HEK293 (cell line): ENCODE results near the gene CDH22.

Experiments
- CTCF ChIA-PET: fragments of 350-600 bp; formaldehyde crosslinking; extraction: SDS; loops from one replicate; lab custom pipeline; 2021; ENCODE audit warnings: antibody characterized with exemption; lab: Yijun Ruan, JAX
- POLR2A ChIA-PET: fragments of 300-600 bp; formaldehyde crosslinking; extraction: SDS; loops from one replicate; lab custom pipeline; 2020; ENCODE audit warnings: antibody characterized with exemption, inconsistent platforms; lab: Yijun Ruan, JAX
- H3K27ac ChIP-seq: fragments of 200-500 bp; sonication (Bioruptor generic); 2 replicates; pipeline ENCODE4 v1.5.1; 2014; ENCODE audit warnings: low read depth, low read length, control low read depth, inconsistent platforms; ENCODE audit errors: extremely low read depth
- H3K36me3 ChIP-seq, 2 experiments: fragments of 200-500 bp in 1 of 2; sonication (Bioruptor generic) in 1 of 2; 1 replicate in 1 of 2; 2 replicates in 1 of 2; pipeline ENCODE4 v1.5.1; 2014 to 2017; ENCODE audit warnings: inconsistent platforms in 2 of 2, low read length in 2 of 2; ENCODE audit not compliant: control insufficient read depth in 2 of 2, insufficient read depth in 1 of 2
- H3K4me1 ChIP-seq: fragments of 200-500 bp; sonication (Bioruptor generic); 2 replicates; pipeline ENCODE4 v1.5.1; 2014; ENCODE audit warnings: mild to moderate bottlenecking, low read length, inconsistent platforms; ENCODE audit not compliant: control insufficient read depth, insufficient read depth
- H3K4me3 ChIP-seq: 2 replicates; pipeline ENCODE4 v1.5.1; 2011; ENCODE audit warnings: low read depth, mild to moderate bottlenecking, control low read depth, low read length, moderate library complexity
- H3K9me3 ChIP-seq: fragments of 200-500 bp; sonication (Bioruptor generic); 2 replicates; pipeline ENCODE4 v1.5.1; 2014; ENCODE audit warnings: low read depth, low read length, inconsistent platforms; ENCODE audit not compliant: control insufficient read depth, insufficient read depth
- GLIS1 ChIP-seq: fragments of 450-650 bp; formaldehyde crosslinking; IDR thresholded peaks from 2 replicates; pipeline ENCODE4 v1.5.1; 2016; ENCODE audit warnings: missing biosample characterization, missing genetic modification characterization
- TCF7L2 ChIP-seq: IDR thresholded peaks from 2 replicates; pipeline ENCODE4 v1.6.1; 2011; ENCODE audit warnings: low read depth, mild to moderate bottlenecking, inconsistent platforms, low read length, moderate library complexity, borderline replicate concordance
- ZNF157 ChIP-seq: fragments of 450-650 bp; formaldehyde crosslinking; IDR thresholded peaks from 2 replicates; pipeline ENCODE4 v1.5.1; 2016; ENCODE audit warnings: missing biosample characterization, missing genetic modification characterization
- ZNF2 ChIP-seq: fragments of 450-650 bp; formaldehyde crosslinking; IDR thresholded peaks from 2 replicates; pipeline ENCODE4 v1.5.1; 2016; ENCODE audit warnings: missing biosample characterization, missing genetic modification characterization
- ZNF221 ChIP-seq: fragments of 450-650 bp; formaldehyde crosslinking; IDR thresholded peaks from 2 replicates; pipeline ENCODE4 v1.5.1; 2017; ENCODE audit warnings: missing biosample characterization, missing genetic modification characterization, borderline replicate concordance
- ZNF426 ChIP-seq: fragments of 450-650 bp; formaldehyde crosslinking; IDR thresholded peaks from 2 replicates; pipeline ENCODE4 v1.5.1; 2017; ENCODE audit warnings: missing biosample characterization, missing genetic modification characterization, mild to moderate bottlenecking, inconsistent platforms, moderate library complexity
- ZNF555 ChIP-seq: fragments of 450-650 bp; formaldehyde crosslinking; conservative IDR thresholded peaks from 2 replicates; pipeline ENCODE4 v1.5.1; 2017; ENCODE audit warnings: missing biosample characterization, mild to moderate bottlenecking, missing genetic modification characterization, inconsistent platforms
- ZNF629 ChIP-seq: fragments of 450-650 bp; formaldehyde crosslinking; IDR thresholded peaks from 2 replicates; pipeline ENCODE4 v1.5.1; 2017; ENCODE audit warnings: missing biosample characterization, missing genetic modification characterization
- ZNF677 ChIP-seq: fragments of 450-650 bp; IDR thresholded peaks from 2 replicates; pipeline ENCODE4 v1.5.0; 2018; ENCODE audit warnings: missing biosample characterization, mild to moderate bottlenecking, missing genetic modification characterization, moderate library complexity
- TF ChIP-seq, protein P1 (sequence below): fragments of 450-650 bp; formaldehyde crosslinking; IDR thresholded peaks from 2 replicates; pipeline ENCODE4 v1.5.1; 2016; ENCODE audit warnings: missing biosample characterization, missing genetic modification characterization, borderline replicate concordance
- TF ChIP-seq, protein P2 (sequence below): fragments of 450-650 bp; formaldehyde crosslinking; IDR thresholded peaks from 2 replicates; pipeline ENCODE4 v1.5.1; 2017; ENCODE audit warnings: missing biosample characterization, missing genetic modification characterization
- TF ChIP-seq, protein P3 (sequence below): fragments of 450-650 bp; formaldehyde crosslinking; IDR thresholded peaks from 2 replicates; pipeline ENCODE4 v1.5.1; 2016; ENCODE audit warnings: missing biosample characterization, missing genetic modification characterization
- TF ChIP-seq, protein P4 (sequence below): fragments of 450-650 bp; formaldehyde crosslinking; IDR thresholded peaks from 2 replicates; pipeline ENCODE4 v1.5.1; 2016; ENCODE audit warnings: missing biosample characterization, missing genetic modification characterization

The CDH22 gene

DNA sequence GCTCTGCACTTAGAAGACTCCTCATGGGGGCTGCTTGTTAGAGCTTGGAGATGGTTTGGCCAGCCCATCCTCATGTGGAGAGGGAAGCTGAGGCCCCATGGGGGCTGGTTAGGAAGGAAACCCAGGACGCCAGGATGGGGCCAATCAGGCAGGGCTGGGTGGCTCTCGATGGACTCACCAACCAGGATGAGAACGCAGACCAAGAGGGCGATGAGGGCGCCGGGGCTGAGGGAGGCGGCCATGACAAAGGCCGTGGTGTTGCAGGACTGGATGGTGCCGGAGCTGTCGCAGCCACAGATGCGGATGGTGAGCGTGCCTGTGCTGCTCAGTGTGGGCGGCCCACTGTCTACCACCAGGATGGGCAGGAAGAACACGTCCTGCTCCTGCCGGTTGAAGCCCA is 130.5 kb downstream of the CDH22 start:
- no peaks in the 10 kb centered on the region for H3K36me3 ChIP-seq
- ChIA-PET CTCF (interaction anchor here (0.6 kb wide), 1 partner anchor 809 kb away, joined by 3 read pairs; no protein-coding TSS in a partner anchor), POLR2A (no interaction called here)
- H3K27ac ChIP-seq = no peak overlapping the region
- H3K9me3 ChIP-seq = no peaks in the 10 kb centered on the region
- H3K4me3 ChIP-seq = no peak overlapping the region
- TF ChIP-seq, protein P1, sequence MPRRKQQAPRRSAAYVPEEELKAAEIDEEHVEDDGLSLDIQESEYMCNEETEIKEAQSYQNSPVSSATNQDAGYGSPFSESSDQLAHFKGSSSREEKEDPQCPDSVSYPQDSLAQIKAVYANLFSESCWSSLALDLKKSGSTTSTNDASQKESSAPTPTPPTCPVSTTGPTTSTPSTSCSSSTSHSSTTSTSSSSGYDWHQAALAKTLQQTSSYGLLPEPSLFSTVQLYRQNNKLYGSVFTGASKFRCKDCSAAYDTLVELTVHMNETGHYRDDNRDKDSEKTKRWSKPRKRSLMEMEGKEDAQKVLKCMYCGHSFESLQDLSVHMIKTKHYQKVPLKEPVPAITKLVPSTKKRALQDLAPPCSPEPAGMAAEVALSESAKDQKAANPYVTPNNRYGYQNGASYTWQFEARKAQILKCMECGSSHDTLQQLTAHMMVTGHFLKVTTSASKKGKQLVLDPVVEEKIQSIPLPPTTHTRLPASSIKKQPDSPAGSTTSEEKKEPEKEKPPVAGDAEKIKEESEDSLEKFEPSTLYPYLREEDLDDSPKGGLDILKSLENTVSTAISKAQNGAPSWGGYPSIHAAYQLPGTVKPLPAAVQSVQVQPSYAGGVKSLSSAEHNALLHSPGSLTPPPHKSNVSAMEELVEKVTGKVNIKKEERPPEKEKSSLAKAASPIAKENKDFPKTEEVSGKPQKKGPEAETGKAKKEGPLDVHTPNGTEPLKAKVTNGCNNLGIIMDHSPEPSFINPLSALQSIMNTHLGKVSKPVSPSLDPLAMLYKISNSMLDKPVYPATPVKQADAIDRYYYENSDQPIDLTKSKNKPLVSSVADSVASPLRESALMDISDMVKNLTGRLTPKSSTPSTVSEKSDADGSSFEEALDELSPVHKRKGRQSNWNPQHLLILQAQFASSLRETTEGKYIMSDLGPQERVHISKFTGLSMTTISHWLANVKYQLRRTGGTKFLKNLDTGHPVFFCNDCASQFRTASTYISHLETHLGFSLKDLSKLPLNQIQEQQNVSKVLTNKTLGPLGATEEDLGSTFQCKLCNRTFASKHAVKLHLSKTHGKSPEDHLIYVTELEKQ = no peak
- no peak for TF ChIP-seq ZNF426 (tag by site-specific recombination)
- no peak for TF ChIP-seq ZNF221
- no peaks in the 10 kb centered on the region for H3K4me1 ChIP-seq

DNA sequence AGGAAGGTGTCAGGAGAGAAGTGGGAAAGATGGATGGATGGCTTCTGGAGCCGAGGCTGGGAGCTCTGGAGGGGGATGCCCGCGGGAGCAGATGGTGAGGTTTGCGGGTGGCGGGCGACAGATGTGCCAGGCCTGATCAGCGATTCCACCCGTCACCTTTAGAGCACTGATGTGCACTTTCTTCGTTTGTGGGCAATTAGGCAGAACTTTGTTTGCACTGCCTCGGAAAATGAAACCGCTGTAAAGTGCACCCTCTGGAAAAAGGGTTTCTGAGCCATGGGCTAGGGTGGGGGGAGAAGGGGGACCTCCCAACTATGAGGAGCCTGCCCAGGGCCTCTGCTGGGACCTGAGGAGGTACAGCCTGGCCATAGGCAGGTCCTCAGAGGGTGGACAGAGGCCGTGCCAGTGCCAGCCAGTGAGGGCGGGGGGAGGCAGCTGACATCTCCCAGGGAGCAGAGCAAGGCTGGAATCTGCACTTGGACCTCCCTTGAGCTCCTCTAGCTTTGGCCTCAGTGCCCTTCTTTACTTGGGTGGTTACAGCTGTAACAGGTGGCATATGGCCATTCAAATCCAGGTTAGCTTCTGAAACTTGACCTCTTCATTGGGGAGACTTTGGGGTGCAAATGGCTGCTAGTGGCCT is 131.4 kb downstream of the CDH22 start:
- no peaks in the 10 kb centered on the region for H3K4me1 ChIP-seq
- H3K27ac ChIP-seq = no peak overlapping the region
- CTCF ChIA-PET = interaction anchor here (0.6 kb wide), 1 partner anchor 808 kb away, joined by 3 read pairs; no protein-coding TSS in a partner anchor
- H3K4me3 ChIP-seq = no peak overlapping the region
- POLR2A ChIA-PET = no interaction called here
- TF ChIP-seq TCF7L2 = no peak
- TF ChIP-seq, protein P2, sequence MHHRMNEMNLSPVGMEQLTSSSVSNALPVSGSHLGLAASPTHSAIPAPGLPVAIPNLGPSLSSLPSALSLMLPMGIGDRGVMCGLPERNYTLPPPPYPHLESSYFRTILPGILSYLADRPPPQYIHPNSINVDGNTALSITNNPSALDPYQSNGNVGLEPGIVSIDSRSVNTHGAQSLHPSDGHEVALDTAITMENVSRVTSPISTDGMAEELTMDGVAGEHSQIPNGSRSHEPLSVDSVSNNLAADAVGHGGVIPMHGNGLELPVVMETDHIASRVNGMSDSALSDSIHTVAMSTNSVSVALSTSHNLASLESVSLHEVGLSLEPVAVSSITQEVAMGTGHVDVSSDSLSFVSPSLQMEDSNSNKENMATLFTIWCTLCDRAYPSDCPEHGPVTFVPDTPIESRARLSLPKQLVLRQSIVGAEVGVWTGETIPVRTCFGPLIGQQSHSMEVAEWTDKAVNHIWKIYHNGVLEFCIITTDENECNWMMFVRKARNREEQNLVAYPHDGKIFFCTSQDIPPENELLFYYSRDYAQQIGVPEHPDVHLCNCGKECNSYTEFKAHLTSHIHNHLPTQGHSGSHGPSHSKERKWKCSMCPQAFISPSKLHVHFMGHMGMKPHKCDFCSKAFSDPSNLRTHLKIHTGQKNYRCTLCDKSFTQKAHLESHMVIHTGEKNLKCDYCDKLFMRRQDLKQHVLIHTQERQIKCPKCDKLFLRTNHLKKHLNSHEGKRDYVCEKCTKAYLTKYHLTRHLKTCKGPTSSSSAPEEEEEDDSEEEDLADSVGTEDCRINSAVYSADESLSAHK = peak; percentile 66; the same call in 1 of the 2 replicates
- TF ChIP-seq ZNF629 (tag by site-specific recombination) = no peak
- no peak for TF ChIP-seq ZNF677 (tag by site-specific recombination)
- no peak for TF ChIP-seq ZNF555 (tag by site-specific recombination)
- TF ChIP-seq ZNF157 = no peak
- TF ChIP-seq ZNF2 = no peak
- TF ChIP-seq, protein P1 = no peak
- TF ChIP-seq, protein P3, sequence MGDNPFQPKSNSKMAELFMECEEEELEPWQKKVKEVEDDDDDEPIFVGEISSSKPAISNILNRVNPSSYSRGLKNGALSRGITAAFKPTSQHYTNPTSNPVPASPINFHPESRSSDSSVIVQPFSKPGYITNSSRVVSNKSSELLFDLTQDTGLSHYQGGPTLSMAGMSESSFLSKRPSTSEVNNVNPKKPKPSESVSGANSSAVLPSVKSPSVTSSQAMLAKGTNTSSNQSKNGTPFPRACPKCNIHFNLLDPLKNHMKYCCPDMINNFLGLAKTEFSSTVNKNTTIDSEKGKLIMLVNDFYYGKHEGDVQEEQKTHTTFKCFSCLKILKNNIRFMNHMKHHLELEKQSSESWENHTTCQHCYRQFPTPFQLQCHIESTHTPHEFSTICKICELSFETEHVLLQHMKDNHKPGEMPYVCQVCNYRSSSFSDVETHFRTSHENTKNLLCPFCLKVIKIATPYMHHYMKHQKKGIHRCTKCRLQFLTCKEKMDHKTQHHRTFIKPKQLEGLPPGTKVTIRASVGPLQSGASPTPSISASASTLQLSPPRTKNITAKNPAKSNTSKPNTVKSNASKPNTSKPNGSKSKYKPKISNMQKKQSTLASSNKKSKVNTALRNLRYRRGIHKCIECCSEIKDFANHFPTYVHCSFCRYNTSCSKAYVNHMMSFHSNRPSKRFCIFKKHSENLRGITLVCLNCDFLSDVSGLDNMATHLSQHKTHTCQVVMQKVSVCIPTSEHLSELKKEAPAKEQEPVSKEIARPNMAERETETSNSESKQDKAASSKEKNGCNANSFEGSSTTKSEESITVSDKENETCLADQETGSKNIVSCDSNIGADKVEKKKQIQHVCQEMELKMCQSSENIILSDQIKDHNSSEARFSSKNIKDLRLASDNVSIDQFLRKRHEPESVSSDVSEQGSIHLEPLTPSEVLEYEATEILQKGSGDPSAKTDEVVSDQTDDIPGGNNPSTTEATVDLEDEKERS (tag by site-specific recombination) = no peak
- peak; percentile 58 for TF ChIP-seq GLIS1 (tag by site-specific recombination)
- TF ChIP-seq, protein P4, sequence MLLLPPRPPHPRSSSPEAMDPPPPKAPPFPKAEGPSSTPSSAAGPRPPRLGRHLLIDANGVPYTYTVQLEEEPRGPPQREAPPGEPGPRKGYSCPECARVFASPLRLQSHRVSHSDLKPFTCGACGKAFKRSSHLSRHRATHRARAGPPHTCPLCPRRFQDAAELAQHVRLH (tag by site-specific recombination) = no peak
- H3K9me3 ChIP-seq = no peaks in the 10 kb centered on the region
- H3K36me3 ChIP-seq = no peaks in the 10 kb centered on the region
